Esophagus squamous epithelium (tissue), 4 donors: ENCODE data around the gene MIEF1.

Experiments
- CTCF ChIP-seq, 6 experiments: fragments of 450-650 bp in 4 of 6; fragments of 200-600 bp in 2 of 6; sonication (generic) in 2 of 6; IDR thresholded peaks; one replicate each; pipeline ENCODE4 v1.5.1; 2016 to 2019; ENCODE audit warnings: antibody characterized with exemption in 6 of 6, mild to moderate bottlenecking in 4 of 6, moderate library complexity in 4 of 6
- POLR2A ChIP-seq, 4 donors: fragments of 450-650 bp; IDR thresholded peaks; one replicate each; pipeline ENCODE4 v1.6.1; 2017; ENCODE audit warnings: antibody characterized with exemption in 4 of 4, mild to moderate bottlenecking in 4 of 4, moderate library complexity in 3 of 4

- no peak for TF ChIP-seq POLR2A (IDR thresholded peaks at IDR 0.05)
- no peak for TF ChIP-seq CTCF (IDR thresholded peaks at IDR 0.05)
Observed at GRCh38 chr22:39490135-39490798, 11.8 kb upstream of the MIEF1 start.
